ENCODE results near the gene STXBP2.

The STXBP2 gene

GRCh38 chr19:7636691-7637373 lies at the start of gene STXBP2:
Gene STXBP2, plus strand, starts transcription at chr19:7637110. Its CDS starts 40 bp downstream, at chr19:7637150.
- in situ Hi-C loops (cut with HindIII; ENCODE audit: low sequenced_read_pairs) = no loop called here

GRCh38 chr19:7589822-7590221 lies 47.1 kb upstream of the STXBP2 start:
- in situ Hi-C loops (cut with HindIII; ENCODE audit: low sequenced_read_pairs) = no loop called here

DNA sequence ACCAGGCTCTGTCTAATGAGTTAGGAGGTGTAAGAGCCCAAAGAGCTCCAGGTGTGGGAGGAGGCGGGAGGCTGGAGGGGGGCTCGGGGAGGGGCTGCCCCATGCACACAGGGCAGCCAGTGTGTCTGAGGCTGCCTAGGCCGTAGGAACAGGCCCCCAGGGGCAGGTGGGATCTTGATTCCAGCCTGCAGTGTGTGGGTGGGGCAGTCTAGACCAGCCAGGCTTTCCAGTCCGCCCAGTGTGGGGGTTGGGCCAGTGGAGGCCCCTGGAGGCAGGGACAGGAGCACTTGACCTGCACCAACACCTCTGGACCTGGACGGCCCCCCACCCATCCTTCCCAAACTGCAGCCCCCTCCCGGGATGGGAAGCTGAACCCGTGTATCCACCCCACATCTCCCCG lies 46.7 kb upstream of the STXBP2 start:
- in situ Hi-C loops (cut with HindIII; ENCODE audit: low sequenced_read_pairs) = no loop called here

GRCh38 chr19:7595466-7596133 lies 41.3 kb upstream of the STXBP2 start, which contains the start of gene CAMSAP3:
Gene CAMSAP3, plus strand, starts transcription at chr19:7595863. Its CDS starts 140 bp downstream, at chr19:7596003.
- in situ Hi-C loops (cut with HindIII; ENCODE audit: low sequenced_read_pairs) = no loop called here

DNA sequence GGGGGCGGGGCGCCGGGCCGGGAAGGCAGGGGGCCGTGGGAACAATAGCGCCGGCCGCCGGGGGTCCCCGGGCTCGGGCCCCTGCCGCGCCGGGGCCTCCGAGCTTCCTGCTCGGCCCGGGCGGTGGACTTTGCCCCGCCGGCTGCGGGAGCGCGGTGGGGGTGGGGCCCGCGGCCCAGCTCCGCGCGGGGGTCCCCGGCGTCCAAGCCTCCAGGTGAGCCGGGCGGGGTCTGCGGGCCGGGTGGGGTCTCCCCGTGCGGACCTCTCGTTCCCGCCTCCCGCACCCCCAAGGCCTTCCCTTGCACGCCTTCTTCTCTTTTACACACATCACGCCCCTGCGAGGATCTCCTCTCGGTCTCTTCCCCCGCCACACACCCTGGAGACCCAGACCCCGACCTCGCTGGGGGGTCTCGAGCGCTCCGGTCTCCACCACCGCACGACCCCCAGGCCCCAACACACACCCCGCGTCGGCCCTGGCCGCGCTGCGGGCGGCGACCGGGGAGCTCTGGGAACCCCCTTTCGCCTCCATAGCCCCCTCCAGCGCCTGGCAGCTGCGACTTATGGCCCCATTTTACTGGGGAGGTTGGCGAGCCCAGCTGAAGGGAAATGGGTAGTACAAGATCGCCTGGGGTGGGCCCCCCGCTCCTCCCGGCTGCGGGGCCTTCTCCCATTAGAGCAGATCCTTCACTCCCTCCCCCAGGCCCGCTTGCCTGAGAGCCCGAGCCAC lies 40.5 kb upstream of the STXBP2 start:
- in situ Hi-C loops (cut with HindIII; ENCODE audit: low sequenced_read_pairs) = no loop called here

- in situ Hi-C loops (cut with HindIII; ENCODE audit: low sequenced_read_pairs) = no loop called here
Measured at GRCh38 chr19:7597689-7598088, 39.2 kb upstream of the STXBP2 start.

DNA sequence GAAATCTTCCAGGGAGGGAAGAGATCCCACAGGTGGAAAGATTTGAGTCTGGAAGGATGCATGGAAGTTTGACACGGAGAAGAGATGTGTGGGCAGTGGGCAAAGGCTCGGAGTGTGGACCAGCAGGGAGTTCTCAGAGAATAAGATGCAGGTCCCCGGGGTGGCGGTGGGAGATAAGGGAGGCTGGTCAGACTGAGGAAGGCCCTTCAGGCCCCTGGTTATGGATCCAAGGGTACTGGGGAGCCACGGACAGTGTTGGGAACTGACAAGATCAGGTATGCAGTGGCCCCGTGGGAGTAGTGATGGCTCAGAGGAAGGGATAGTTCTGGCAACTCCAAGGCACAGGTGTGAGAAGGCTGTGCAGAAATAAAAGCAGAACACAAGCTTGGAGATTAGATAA lies 38.7 kb upstream of the STXBP2 start:
- in situ Hi-C loops (cut with HindIII; ENCODE audit: low sequenced_read_pairs) = no loop called here

DNA sequence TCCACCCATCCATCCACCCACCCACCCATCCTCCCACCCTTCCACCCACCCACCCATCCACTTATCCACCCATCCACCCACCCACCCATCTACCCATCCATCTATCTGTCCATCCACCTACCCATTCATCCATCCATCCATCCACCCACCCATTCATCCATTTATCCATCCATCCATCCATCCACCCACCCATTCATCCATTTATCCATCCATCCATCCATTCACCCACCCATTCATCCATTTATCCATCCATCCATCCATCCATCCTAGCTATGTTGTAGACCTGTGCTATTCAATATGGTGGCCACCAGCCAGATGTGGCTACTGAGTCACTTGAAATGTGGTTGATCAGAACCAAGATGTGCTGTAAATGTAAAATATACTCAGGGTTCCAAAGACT lies 36.2 kb upstream of the STXBP2 start:
- in situ Hi-C loops (cut with HindIII; ENCODE audit: low sequenced_read_pairs) = no loop called here

GRCh38 chr19:7602240-7602934 lies 34.5 kb upstream of the STXBP2 start:
- in situ Hi-C loops (cut with HindIII; ENCODE audit: low sequenced_read_pairs) = no loop called here

DNA sequence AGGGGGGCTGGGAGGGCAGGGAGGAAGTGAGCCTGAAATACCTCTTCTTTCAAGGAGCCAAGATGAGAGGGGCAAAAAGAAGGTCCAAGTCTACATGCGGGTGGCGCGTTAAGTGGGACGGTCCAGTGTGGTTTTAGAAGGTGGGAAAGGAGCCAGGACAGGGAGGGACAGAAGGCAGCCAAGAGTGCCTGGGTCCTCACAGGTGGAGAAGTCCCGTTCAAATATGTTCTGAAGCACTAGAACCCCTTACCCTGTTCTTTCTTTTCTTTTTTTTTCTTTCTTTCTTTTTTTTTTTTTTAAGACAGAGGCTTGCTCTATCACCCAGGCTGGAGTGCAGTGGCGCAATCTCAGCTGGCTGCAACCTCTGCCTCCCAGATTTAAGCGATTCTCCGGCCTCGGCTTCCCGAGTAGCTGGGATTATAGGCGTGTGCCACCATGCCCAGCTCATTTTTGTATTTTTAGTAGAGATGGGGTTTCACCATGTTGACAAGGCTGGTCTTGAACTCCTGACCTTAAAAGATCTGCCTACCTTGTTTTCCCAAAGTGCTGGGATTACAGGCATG lies 33.9 kb upstream of the STXBP2 start:
- in situ Hi-C loops (cut with HindIII; ENCODE audit: low sequenced_read_pairs) = no loop called here

- in situ Hi-C loops (cut with HindIII; ENCODE audit: low sequenced_read_pairs) = no loop called here
Measured at GRCh38 chr19:7603919-7604318, 33.0 kb upstream of the STXBP2 start.

GRCh38 chr19:7605490-7606222 lies 31.3 kb upstream of the STXBP2 start:
- in situ Hi-C loops (cut with HindIII; ENCODE audit: low sequenced_read_pairs) = no loop called here

GRCh38 chr19:7606289-7606688 lies 30.6 kb upstream of the STXBP2 start:
- in situ Hi-C loops (cut with HindIII; ENCODE audit: low sequenced_read_pairs) = no loop called here

- in situ Hi-C loops (cut with HindIII; ENCODE audit: low sequenced_read_pairs) = no loop called here
Measured at GRCh38 chr19:7607212-7607873, 29.6 kb upstream of the STXBP2 start.

DNA sequence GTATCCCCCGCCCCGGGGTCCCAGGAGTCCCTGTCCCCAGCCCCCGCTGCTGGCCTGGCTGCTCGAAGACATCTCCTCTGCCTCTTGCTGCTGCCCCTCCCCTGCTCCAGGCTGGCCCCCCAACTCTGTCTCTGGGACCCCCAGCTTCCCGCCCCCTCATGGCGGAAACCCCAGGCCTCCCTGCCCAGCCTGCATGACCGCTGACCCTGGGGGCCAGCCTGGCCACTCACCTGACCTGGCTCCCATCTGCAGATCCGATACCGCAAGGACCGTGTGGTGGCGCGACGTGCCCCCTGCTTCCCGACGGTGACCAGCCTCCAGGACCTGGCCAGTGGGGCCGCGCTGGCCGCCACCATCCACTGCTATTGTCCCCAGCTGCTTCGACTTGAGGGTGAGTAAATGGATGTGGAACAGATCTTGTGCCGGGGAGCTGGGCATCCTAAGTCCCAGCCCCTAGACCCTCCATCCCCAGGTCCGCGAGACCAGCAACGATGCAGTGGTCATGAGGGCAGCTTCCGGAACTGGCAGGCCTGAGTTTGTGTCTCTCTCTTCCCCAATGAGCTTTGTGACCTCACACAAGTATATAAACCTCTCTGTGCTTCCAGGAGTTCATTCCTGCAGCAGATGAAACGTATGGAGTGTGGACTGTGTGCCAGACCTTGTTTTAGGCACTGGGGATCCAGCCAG lies 28.9 kb upstream of the STXBP2 start:
- in situ Hi-C loops (cut with HindIII; ENCODE audit: low sequenced_read_pairs) = no loop called here

DNA sequence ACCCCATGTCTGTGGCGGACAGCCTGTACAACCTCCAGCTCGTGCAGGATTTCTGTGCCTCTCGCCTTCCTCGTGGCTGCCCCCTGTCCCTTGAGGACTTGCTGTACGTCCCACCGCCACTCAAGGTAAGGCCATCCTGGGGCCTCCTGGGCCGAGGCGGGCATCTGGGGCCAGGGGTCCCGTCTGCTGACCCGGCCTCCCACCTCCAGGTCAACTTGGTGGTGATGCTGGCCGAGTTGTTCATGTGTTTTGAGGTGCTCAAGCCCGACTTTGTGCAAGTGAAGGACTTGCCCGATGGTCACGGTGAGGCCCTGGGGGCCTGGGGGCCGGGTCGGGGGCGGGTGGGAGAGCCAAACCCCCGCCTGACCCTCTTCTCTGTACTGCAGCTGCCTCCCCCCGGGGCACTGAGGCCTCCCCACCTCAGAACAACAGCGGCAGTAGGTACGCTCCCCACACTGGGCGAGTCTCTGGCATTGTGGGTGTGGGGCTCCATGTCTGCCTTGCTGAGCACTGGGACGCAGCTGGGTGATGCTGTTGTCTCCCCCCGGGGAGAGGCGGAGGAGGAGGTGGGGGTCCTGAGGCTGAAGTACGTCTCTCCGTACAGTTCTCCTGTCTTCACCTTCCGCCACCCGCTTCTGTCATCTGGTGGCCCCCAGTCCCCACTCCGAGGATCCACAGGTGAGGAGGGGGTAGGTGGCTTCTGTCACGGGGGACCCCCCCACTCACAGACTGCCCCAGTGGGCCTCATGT lies 26.2 kb upstream of the STXBP2 start:
- in situ Hi-C loops (cut with HindIII; ENCODE audit: low sequenced_read_pairs) = no loop called here

DNA sequence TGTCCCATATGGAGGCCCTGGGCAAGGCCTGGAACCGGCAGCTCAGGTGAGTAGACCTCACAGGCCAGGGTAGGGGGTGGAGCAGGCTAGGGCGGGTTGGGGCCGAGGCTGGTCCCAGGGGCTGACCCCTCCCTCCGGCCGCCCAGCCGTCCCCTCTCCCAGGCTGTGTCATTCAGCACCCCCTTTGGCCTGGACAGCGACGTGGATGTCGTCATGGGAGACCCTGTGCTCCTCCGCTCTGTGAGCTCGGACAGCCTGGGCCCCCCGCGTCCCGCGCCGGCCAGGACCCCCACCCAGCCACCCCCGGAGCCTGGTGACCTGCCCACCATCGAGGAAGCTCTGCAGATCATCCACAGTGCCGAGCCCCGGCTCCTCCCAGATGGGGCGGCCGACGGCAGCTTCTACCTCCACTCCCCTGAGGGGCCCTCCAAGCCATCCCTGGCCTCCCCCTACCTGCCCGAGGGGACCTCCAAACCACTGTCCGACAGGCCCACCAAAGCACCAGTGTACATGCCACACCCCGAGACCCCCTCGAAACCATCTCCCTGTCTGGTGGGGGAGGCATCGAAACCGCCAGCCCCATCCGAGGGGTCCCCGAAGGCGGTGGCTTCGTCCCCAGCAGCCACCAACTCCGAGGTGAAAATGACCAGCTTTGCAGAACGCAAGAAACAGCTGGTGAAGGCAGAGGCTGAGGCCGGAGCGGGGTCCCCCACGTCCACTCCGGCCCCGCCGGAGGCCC lies 25.2 kb upstream of the STXBP2 start:
- in situ Hi-C loops (cut with HindIII; ENCODE audit: low sequenced_read_pairs) = no loop called here
